Heart left ventricle (tissue), 16 donors: ENCODE data around the gene MARS2. TPM values are rescaled to one million over a fixed set of nuclear protein-coding genes. Genes with fewer than 3 reads are reported as not detected.

Experiments
- ATAC-seq, 4 donors: fragments of 200-7000 bp; cut with Tn5 transposase; one replicate each; pipeline ENCODE4 v1.9.1; 2020 to 2022; ENCODE audit warnings: moderate library complexity in 4 of 4, mild to moderate bottlenecking in 3 of 4, moderate number of reproducible peaks in 1 of 4
- DNase-seq, 5 donors: peaks; one replicate each; pipeline ENCODE4 v3.0.0-alpha.2; 2020
- H3K27ac ChIP-seq, 12 donors: fragments of 200-600 bp; sonication (generic) in 4 of 12; one replicate each; pipeline versions ENCODE4 v1.5.0 to v1.8.0; 2016 to 2022; ENCODE audit warnings: mild to moderate bottlenecking in 2 of 12
- H3K27me3 ChIP-seq, 9 donors: fragments of 200-600 bp; sonication (generic) in 2 of 9; one replicate each; pipeline versions ENCODE4 v1.5.1 to v1.8.0; 2016 to 2022; ENCODE audit warnings: mild to moderate bottlenecking in 3 of 9
- H3K36me3 ChIP-seq, 9 donors: fragments of 200-600 bp; sonication (generic) in 2 of 9; one replicate each; pipeline versions ENCODE4 v1.5.0 to v1.8.0; 2018 to 2022; ENCODE audit warnings: mild to moderate bottlenecking in 2 of 9
- H3K4me1 ChIP-seq, 12 donors: fragments of 200-600 bp; sonication (generic) in 4 of 12; one replicate each; pipeline versions ENCODE4 v1.5.0 to v1.8.0; 2016 to 2022; ENCODE audit warnings: mild to moderate bottlenecking in 3 of 12
- H3K4me3 ChIP-seq, 12 donors: fragments of 200-600 bp; sonication (generic) in 4 of 12; one replicate each; pipeline versions ENCODE4 v1.5.0 to v1.8.0; 2017 to 2022; ENCODE audit warnings: mild to moderate bottlenecking in 9 of 12, moderate library complexity in 4 of 12
- H3K9me3 ChIP-seq, 12 donors: fragments of 200-600 bp; sonication (generic) in 4 of 12; one replicate each; pipeline versions ENCODE4 v1.5.0 to v1.8.0; 2016 to 2022; ENCODE audit warnings: mild to moderate bottlenecking in 1 of 12
- CTCF ChIP-seq, 12 donors: fragments of 200-600 bp; sonication (generic) in 4 of 12; IDR thresholded peaks; one replicate each; pipeline versions ENCODE4 v1.5.0 to v1.8.0; 2018 to 2022; ENCODE audit warnings: antibody characterized with exemption in 12 of 12, mild to moderate bottlenecking in 5 of 12
- POLR2A ChIP-seq, 2 donors: fragments of 450-650 bp; IDR thresholded peaks; one replicate each; pipeline ENCODE4 v1.6.1; 2017; ENCODE audit warnings: antibody characterized with exemption in 2 of 2, mild to moderate bottlenecking in 2 of 2, moderate library complexity in 2 of 2
- WGBS, 4 donors: extraction: QIAGEN DNeasy Blood & Tissue Kit in 2 of 4; methylation state at CpG; one replicate each; pipeline versions ENCODE4 v1.1.5 to v1.1.7; 2013 to 2018; 5-methylcytosine and 5-hydroxymethylcytosine counted together
- intact Hi-C, 10 donors: fragments of 100-400 bp; cut with DNase I; formaldehyde crosslinking; loops; one replicate each; pipeline versions ENCODE4 v1.11.1 to v1.14.2; 2022
- polyA plus RNA-seq, 2 donors: library from polyadenylated mRNA; stranded (reverse); fragments of 200-250 nt; gene quantifications; one replicate each; pipeline ENCODE4 v1.2.3, GENCODE V29; 2013
- total RNA-seq, 9 donors: library from RNA; depleted of rRNA in 2 of 9; stranded (reverse); fragments of >200 nt in 2 of 9; fragmentation: NEBNext Ultra II Directional in 3 of 9; extraction: Animal tissue kit (Norgen Biotek cat#: 25700) in 3 of 9; gene quantifications; one replicate each; pipeline versions ENCODE4 v1.1.0 to v1.2.4, GENCODE V29; 2016 to 2023
- donor health status: ischemic (EF 13 %, LVEDD 7.1; RV severe dilation, severe dysfunction).
- donor health status: healthy with polysubstance abuse.
- donor health status: DM: no; HTN: yes; CAD: no.
- donor health status: DM: no; HTN: no; CAD: no.
- donor health status: ischemic (EF 25% LVEDD 6.9; RV normal size, moderate dysfunction).
- donor health status: ischemic (EF 25% LVEDD 5.7; RV mildly dilated, moderate dysfunction).
- donor health status: healthy.
- donor health status: DM: yes; HTN: yes; CAD: no.
- donor health status: ischemic (EF 35%, LVEDD 5.7; RV mildly dilated, moderate dysfunction).
- donor health status: nonischemic (EF 11% LVEDD 7.7; RV severe dilation, severe dysfunction).
- donor health status: DM: yes; HTN: yes; CAD: no.
- donor health status: PGD.
- donor health status: ischemic (EF 29% LVEDD 5.4; RV normal size, mild dysfunction).
- donor health status: nonischemic (EF 23%, LVEDD 6.1; RV moderate dilation, normal function).

Gene MARS2
- total and polyA plus RNA-seq, 11 donors: 2.6 to 10.3 (median 7.0) TPM

GRCh38 chr2:197710424-197711042 is 5.4 kb downstream of the MARS2 start:
- H3K36me3 ChIP-seq: peaks cover 0 to 17% (median 5%) of the 10 kb centered on the region in 9 donors
- peaks cover 0 to 41% (median 23%) of the 10 kb centered on the region in 12 donors for H3K4me1 ChIP-seq
- no peaks in the 10 kb centered on the region for H3K9me3 ChIP-seq
- H3K27ac ChIP-seq: no peak overlapping the region
- DNase-seq: no peak
- H3K27me3 ChIP-seq: no peaks in the 10 kb centered on the region
- intact Hi-C loops: loop anchor here in 1 of 10 donors (10.0 kb wide), 1 partner anchor 584 kb away; no protein-coding TSS in a partner anchor
- TF ChIP-seq CTCF (IDR thresholded peaks at IDR 0.05) (no peak), POLR2A (IDR thresholded peaks at IDR 0.05) (no peak)
- ATAC-seq: no peak
- H3K4me3 ChIP-seq: no peak overlapping the region

GRCh38 chr2:197711578-197711977 is 6.4 kb downstream of the MARS2 start:
- intact Hi-C loops: loop anchor here in 1 of 10 donors (10.0 kb wide), 1 partner anchor 583 kb away; no protein-coding TSS in a partner anchor
- H3K9me3 ChIP-seq: no peaks in the 10 kb centered on the region
- DNase-seq: no peak

GRCh38 chr2:197713271-197713670 is 8.1 kb downstream of the MARS2 start:
- H3K4me3 ChIP-seq: no peak overlapping the region
- peaks cover 0 to 16% (median 8%) of the 10 kb centered on the region in 12 donors for H3K4me1 ChIP-seq
- DNase-seq (no peak), ATAC-seq (no peak)
- H3K27ac ChIP-seq: no peak overlapping the region
- intact Hi-C loops: loop anchor here in 1 of 10 donors (10.0 kb wide), 1 partner anchor 582 kb away; no protein-coding TSS in a partner anchor
- H3K9me3 ChIP-seq: no peaks in the 10 kb centered on the region
- no peaks in the 10 kb centered on the region for H3K27me3 ChIP-seq
- TF ChIP-seq POLR2A (IDR thresholded peaks at IDR 0.05) (no peak), CTCF (IDR thresholded peaks at IDR 0.05) (no peak)
- H3K36me3 ChIP-seq: peaks cover 0 to 17% (median 5%) of the 10 kb centered on the region in 9 donors
- WGBS, 4 donors: 95 to 97% (median 95%) methylated on average over 3 of the region's 3 CpGs

More at GRCh38 chr2:197711578-197711977, 6.4 kb downstream of the MARS2 start:
- H3K27me3 ChIP-seq: no peaks in the 10 kb centered on the region
- peaks cover 0 to 32% (median 19%) of the 10 kb centered on the region in 12 donors for H3K4me1 ChIP-seq
- H3K27ac ChIP-seq: no peak overlapping the region
- peaks cover 0 to 17% (median 5%) of the 10 kb centered on the region in 9 donors for H3K36me3 ChIP-seq
- no peak overlapping the region for H3K4me3 ChIP-seq
- ATAC-seq: no peak
- TF ChIP-seq POLR2A (IDR thresholded peaks at IDR 0.05) (no peak), CTCF (IDR thresholded peaks at IDR 0.05) (no peak)

GRCh38 chr2:197717863-197718262 is 12.7 kb downstream of the MARS2 start:
- no peak for TF ChIP-seq CTCF (IDR thresholded peaks at IDR 0.05)
- TF ChIP-seq POLR2A (IDR thresholded peaks at IDR 0.05): no peak
- DNase-seq (no peak), ATAC-seq (no peak)
- Histone ChIP-seq H3K36me3 (peaks cover 0 to 3% (median 0%) of the 10 kb centered on the region in 9 donors), H3K4me3 (no peak overlapping the region), H3K27me3 (no peaks in the 10 kb centered on the region), H3K4me1 (peaks cover 0 to 7% (median 0%) of the 10 kb centered on the region in 12 donors), H3K9me3 (no peaks in the 10 kb centered on the region), H3K27ac (no peak overlapping the region)
- 95 to 96% (median 95%) methylated on average over 2 of the region's 2 CpGs for WGBS, 4 donors
- intact Hi-C loops: loop anchor here in 1 of 10 donors (10.0 kb wide), 1 partner anchor 577 kb away; no protein-coding TSS in a partner anchor
